Large intestine (tissue), 3 donors: ENCODE measurements around the gene FEM1A. TPM values are rescaled to one million over a fixed set of nuclear protein-coding genes. Genes with fewer than 3 reads are reported as not detected.
A peak's percentile ranks its signal among the peaks of the same experiment; 100 is the strongest.
"Not testable (repeated sequence)": the region's sequence is repeated elsewhere in the genome, so short reads cannot be mapped to it uniquely, and the experiment has no call there.

ENCODE experiments used
- DNase-seq, 2 donors: peaks; one replicate each; pipeline versions ENCODE4 v3.0.0 to v3.0.0-alpha.2; 2013
- H3K27ac ChIP-seq: one replicate; pipeline ENCODE4 v1.5.1; 2013; ENCODE audit warnings: low read length
- H3K27me3 ChIP-seq: 2 replicates; pipeline ENCODE4 v1.6.1; 2013; ENCODE audit warnings: low read length; ENCODE audit not compliant: control insufficient read depth, insufficient read depth
- H3K36me3 ChIP-seq: 2 replicates; pipeline ENCODE4 v1.6.1; 2013; ENCODE audit warnings: low read length; ENCODE audit not compliant: control insufficient read depth, insufficient read depth
- H3K4me1 ChIP-seq: one replicate; pipeline ENCODE4 v1.6.1; 2013; ENCODE audit warnings: low read length; ENCODE audit not compliant: control insufficient read depth, insufficient read depth
- H3K4me3 ChIP-seq: one replicate; pipeline ENCODE4 v1.5.1; 2013; ENCODE audit warnings: low read length
- H3K9me3 ChIP-seq: one replicate; pipeline ENCODE4 v1.6.1; 2013; ENCODE audit warnings: mild to moderate bottlenecking, low read depth, low read length, moderate library complexity; ENCODE audit not compliant: control insufficient read depth
- WGBS: methylation state at CpG from one replicate; pipeline ENCODE4 v1.1.5; 2013; ENCODE audit warnings: low lambda C conversion rate; ENCODE audit not compliant: insufficient coverage; 5-methylcytosine and 5-hydroxymethylcytosine counted together
- polyA plus RNA-seq: library from polyadenylated mRNA; unstranded; fragments of 120-200 nt; gene quantifications from one replicate; pipeline ENCODE4 v1.2.1, GENCODE V29; 2013

The FEM1A gene
- polyA plus RNA-seq, 1 donor, result 1.7 TPM

- H3K27me3 ChIP-seq, result no peaks in the 10 kb centered on the region
- no peaks in the 10 kb centered on the region for H3K4me1 ChIP-seq
- H3K4me3 ChIP-seq, result no peak overlapping the region
- peaks cover 6% of the 10 kb centered on the region for H3K9me3 ChIP-seq
- DNase-seq, result peak; percentile 45 to 48
- no CpG with 5 or more reads among the region's 12 CpGs for WGBS
- H3K27ac ChIP-seq, result no peak overlapping the region
- H3K36me3 ChIP-seq, result peaks cover 4% of the 10 kb centered on the region
Observed at GRCh38 chr19:4811328-4812131, 20.0 kb downstream of the FEM1A start.

GRCh38 chr19:4814625-4815425 lies 23.3 kb downstream of the FEM1A start:
- Histone ChIP-seq H3K27ac (no peak overlapping the region), H3K4me1 (no peaks in the 10 kb centered on the region), H3K4me3 (no peak overlapping the region), H3K36me3 (peaks cover 24% of the 10 kb centered on the region), H3K27me3 (no peaks in the 10 kb centered on the region), H3K9me3 (peaks cover 11% of the 10 kb centered on the region)
- 70% methylated on average over 4 of the region's 7 CpGs for WGBS
- DNase-seq, result no peak

- Histone ChIP-seq H3K4me3 (peak overlapping the region; percentile 17), H3K27me3 (no peaks in the 10 kb centered on the region), H3K36me3 (peaks cover 24% of the 10 kb centered on the region), H3K9me3 (peaks cover 11% of the 10 kb centered on the region), H3K4me1 (no peaks in the 10 kb centered on the region), H3K27ac (no peak overlapping the region)
- DNase-seq, result peak; percentile 87 to 89
- 38% methylated on average over 1 of the region's 28 CpGs for WGBS
Observed at GRCh38 chr19:4815426-4816201, 24.1 kb downstream of the FEM1A start.

- peaks cover 24% of the 10 kb centered on the region for H3K36me3 ChIP-seq
- H3K4me1 ChIP-seq, result no peaks in the 10 kb centered on the region
- no peak for DNase-seq
- H3K27ac ChIP-seq, result no peak overlapping the region
- no peak overlapping the region for H3K4me3 ChIP-seq
- WGBS, result no CpG with 5 or more reads among the region's 35 CpGs
- H3K27me3 ChIP-seq, result no peaks in the 10 kb centered on the region
- H3K9me3 ChIP-seq, result peaks cover 11% of the 10 kb centered on the region
Observed at GRCh38 chr19:4816202-4816949, 24.8 kb downstream of the FEM1A start.

GRCh38 chr19:4816950-4817278 lies 25.4 kb downstream of the FEM1A start:
- no peaks in the 10 kb centered on the region for H3K27me3 ChIP-seq
- H3K4me1 ChIP-seq, result no peaks in the 10 kb centered on the region
- no peak for DNase-seq
- peaks cover 24% of the 10 kb centered on the region for H3K36me3 ChIP-seq
- H3K9me3 ChIP-seq, result peaks cover 10% of the 10 kb centered on the region
- WGBS, result no CpG with 5 or more reads among the region's 16 CpGs
- H3K4me3 ChIP-seq, result no peak overlapping the region
- no peak overlapping the region for H3K27ac ChIP-seq

- Histone ChIP-seq H3K4me3 (no peak overlapping the region), H3K4me1 (no peaks in the 10 kb centered on the region), H3K27ac (no peak overlapping the region), H3K27me3 (no peaks in the 10 kb centered on the region), H3K9me3 (peaks cover 9% of the 10 kb centered on the region), H3K36me3 (peaks cover 24% of the 10 kb centered on the region)
- no peak for DNase-seq
- no CpG with 5 or more reads among the region's 32 CpGs for WGBS
Observed at GRCh38 chr19:4817467-4818277, 26.1 kb downstream of the FEM1A start.

- no peaks in the 10 kb centered on the region for H3K27me3 ChIP-seq
- peaks cover 22% of the 10 kb centered on the region for H3K36me3 ChIP-seq
- H3K4me1 ChIP-seq, result no peaks in the 10 kb centered on the region
- WGBS, result no CpG with 5 or more reads among the region's 4 CpGs
- no peak overlapping the region for H3K4me3 ChIP-seq
- no peak overlapping the region for H3K27ac ChIP-seq
- peaks cover 8% of the 10 kb centered on the region for H3K9me3 ChIP-seq
- DNase-seq, result no peak
Observed at GRCh38 chr19:4821265-4821664, 29.7 kb downstream of the FEM1A start.

- not testable (repeated sequence) for DNase-seq, H3K4me3 ChIP-seq, H3K27me3 ChIP-seq, H3K27ac ChIP-seq, H3K9me3 ChIP-seq, H3K4me1 ChIP-seq
- WGBS, result 100% methylated on average over 1 of the region's 7 CpGs
- peaks cover 12% of the 10 kb centered on the region for H3K36me3 ChIP-seq
Observed at GRCh38 chr19:4822354-4822753, 30.8 kb downstream of the FEM1A start.

GRCh38 chr19:4823577-4823976 lies 32.0 kb downstream of the FEM1A start:
- no CpG with 5 or more reads among the region's 6 CpGs for WGBS
- Histone ChIP-seq H3K36me3 (peaks cover under 1% of the 10 kb centered on the region), H3K27ac (no peak overlapping the region), H3K4me3 (no peak overlapping the region), H3K9me3 (no peaks in the 10 kb centered on the region), H3K4me1 (no peaks in the 10 kb centered on the region), H3K27me3 (no peaks in the 10 kb centered on the region)
- DNase-seq, result no peak
